ENCODE measurements around the gene RTP1.

DNA sequence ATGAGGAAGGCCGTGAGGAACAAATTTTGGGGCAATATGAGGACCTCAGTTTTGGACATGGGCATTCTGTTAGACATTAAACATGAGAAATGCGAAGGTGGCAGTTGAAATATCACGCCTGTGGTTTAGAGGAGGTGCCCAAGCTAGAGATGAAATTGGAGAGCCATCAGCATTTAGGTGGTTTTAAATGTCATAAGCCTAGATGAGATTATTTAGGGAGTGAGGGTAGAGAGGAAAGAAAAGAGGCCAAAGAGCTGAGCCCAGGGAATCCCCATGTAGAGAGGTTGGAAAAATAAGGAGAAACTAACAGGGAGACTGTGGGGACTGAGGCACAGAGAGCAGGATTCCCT is 14.9 kb downstream of the RTP1 start:
- TF ChIP-seq, protein P1, sequence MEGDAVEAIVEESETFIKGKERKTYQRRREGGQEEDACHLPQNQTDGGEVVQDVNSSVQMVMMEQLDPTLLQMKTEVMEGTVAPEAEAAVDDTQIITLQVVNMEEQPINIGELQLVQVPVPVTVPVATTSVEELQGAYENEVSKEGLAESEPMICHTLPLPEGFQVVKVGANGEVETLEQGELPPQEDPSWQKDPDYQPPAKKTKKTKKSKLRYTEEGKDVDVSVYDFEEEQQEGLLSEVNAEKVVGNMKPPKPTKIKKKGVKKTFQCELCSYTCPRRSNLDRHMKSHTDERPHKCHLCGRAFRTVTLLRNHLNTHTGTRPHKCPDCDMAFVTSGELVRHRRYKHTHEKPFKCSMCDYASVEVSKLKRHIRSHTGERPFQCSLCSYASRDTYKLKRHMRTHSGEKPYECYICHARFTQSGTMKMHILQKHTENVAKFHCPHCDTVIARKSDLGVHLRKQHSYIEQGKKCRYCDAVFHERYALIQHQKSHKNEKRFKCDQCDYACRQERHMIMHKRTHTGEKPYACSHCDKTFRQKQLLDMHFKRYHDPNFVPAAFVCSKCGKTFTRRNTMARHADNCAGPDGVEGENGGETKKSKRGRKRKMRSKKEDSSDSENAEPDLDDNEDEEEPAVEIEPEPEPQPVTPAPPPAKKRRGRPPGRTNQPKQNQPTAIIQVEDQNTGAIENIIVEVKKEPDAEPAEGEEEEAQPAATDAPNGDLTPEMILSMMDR (conservative IDR thresholded peaks at IDR 0.05), result no peak
- TF ChIP-seq ZFX (IDR thresholded peaks at IDR 0.05), result no peak
